Parathyroid adenoma (tissue), 2 donors: ENCODE results near the gene LGI4.

Source experiments
- H2AFZ ChIP-seq: fragments of 300-600 bp; sonication (generic); one replicate; pipeline ENCODE4 v1.7.0; 2017; ENCODE audit warnings: antibody characterized with exemption, mild to moderate bottlenecking
- H3K27ac ChIP-seq: fragments of 300-600 bp; sonication (generic); one replicate; pipeline ENCODE4 v1.7.0; 2017
- H3K27me3 ChIP-seq: fragments of 300-600 bp; sonication (generic); one replicate; pipeline ENCODE4 v1.7.0; 2017; ENCODE audit warnings: low read length; ENCODE audit not compliant: control insufficient read depth, insufficient read depth
- H3K36me3 ChIP-seq: fragments of 300-600 bp; sonication (generic); one replicate; pipeline ENCODE4 v1.7.0; 2017; ENCODE audit warnings: low read length; ENCODE audit not compliant: control insufficient read depth, insufficient read depth
- H3K4me1 ChIP-seq: fragments of 300-600 bp; sonication (generic); one replicate; pipeline ENCODE4 v1.7.0; 2017; ENCODE audit warnings: control low read depth
- H3K4me2 ChIP-seq: fragments of 300-600 bp; sonication (generic); one replicate; pipeline ENCODE4 v1.7.0; 2017; ENCODE audit warnings: low read length
- H3K4me3 ChIP-seq: fragments of 300-600 bp; sonication (generic); one replicate; pipeline ENCODE4 v1.7.0; 2017; ENCODE audit warnings: low read depth, low read length
- H3K79me2 ChIP-seq: fragments of 300-600 bp; sonication (generic); one replicate; pipeline ENCODE4 v1.7.0; 2017; ENCODE audit warnings: control low read depth
- H3K9ac ChIP-seq: fragments of 300-600 bp; sonication (generic); one replicate; pipeline ENCODE4 v1.7.0; 2017; ENCODE audit warnings: mild to moderate bottlenecking
- H3K9me3 ChIP-seq: fragments of 300-600 bp; sonication (generic); one replicate; pipeline ENCODE4 v1.7.0; 2017; ENCODE audit warnings: low read length; ENCODE audit not compliant: control insufficient read depth
- CTCF ChIP-seq: fragments of 300-600 bp; sonication (generic); IDR thresholded peaks from one replicate; pipeline ENCODE4 v1.7.0; 2017; ENCODE audit warnings: antibody characterized with exemption, mild to moderate bottlenecking
- donor health status: primary hyperparathyroidism.

Gene LGI4

DNA sequence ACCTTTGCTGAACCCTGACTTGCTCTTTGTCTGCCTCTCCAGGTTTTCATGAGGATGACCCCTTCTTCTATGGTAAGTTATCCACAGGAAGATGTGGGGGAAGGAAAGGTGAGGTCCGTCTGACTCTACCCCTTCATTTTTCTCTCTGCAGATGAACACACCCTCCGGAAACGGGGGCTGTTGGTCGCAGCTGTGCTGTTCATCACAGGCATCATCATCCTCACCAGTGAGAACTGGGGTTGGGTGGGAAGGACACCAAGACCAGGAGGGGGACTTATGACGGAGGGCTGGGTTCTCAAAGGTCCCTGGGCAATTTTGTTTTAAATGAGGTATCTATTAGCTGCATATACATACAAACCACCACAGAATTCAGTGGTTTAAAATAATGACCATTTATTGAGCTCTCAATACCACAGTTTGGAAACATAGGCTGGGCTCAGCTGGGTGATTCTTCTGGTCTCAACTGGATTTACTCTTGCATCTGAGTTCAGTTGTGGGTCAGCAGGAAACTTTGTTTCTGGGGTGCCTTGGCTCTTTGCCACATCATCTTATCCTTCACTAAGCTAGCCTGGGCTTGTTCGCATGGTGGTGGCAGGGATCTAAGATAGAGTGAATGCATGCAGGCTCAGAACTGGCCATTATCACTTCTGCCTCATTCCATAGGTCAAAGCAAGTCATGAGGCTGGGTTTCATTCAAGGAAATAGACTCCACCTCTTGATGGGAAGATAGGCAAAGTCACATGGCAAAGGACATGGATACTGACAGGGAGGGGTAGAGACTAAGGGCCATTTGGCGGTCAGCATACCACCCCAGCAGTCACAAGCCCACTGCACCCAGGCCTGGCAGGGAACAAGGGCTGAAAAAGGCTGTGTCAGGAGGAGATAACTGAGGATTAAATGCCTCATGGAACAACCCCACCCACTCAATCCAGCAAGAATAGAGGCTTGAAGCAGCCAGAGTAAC, 31.5 kb upstream of the LGI4 start:
- Histone ChIP-seq H3K27me3 (no peaks in the 10 kb centered on the region), H3K9me3 (no peaks in the 10 kb centered on the region), H3K36me3 (no peaks in the 10 kb centered on the region), H3K4me1 (no peaks in the 10 kb centered on the region), H3K79me2 (no peaks in the 10 kb centered on the region), H3K27ac (no peak overlapping the region), H3K9ac (no peak overlapping the region), H3K4me2 (no peak overlapping the region), H3K4me3 (no peak overlapping the region), H2AFZ (no peak overlapping the region)
- TF ChIP-seq CTCF, result no peak

- H3K27ac ChIP-seq, result no peak overlapping the region
- no peak overlapping the region for H3K4me2 ChIP-seq
- H3K4me1 ChIP-seq, result no peaks in the 10 kb centered on the region
- no peak overlapping the region for H2AFZ ChIP-seq
- no peaks in the 10 kb centered on the region for H3K36me3 ChIP-seq
- H3K9ac ChIP-seq, result no peak overlapping the region
- H3K4me3 ChIP-seq, result no peak overlapping the region
- H3K79me2 ChIP-seq, result no peaks in the 10 kb centered on the region
- H3K9me3 ChIP-seq, result no peaks in the 10 kb centered on the region
- TF ChIP-seq CTCF, result no peak
- no peaks in the 10 kb centered on the region for H3K27me3 ChIP-seq
These were observed 30.6 kb upstream of the LGI4 start for GRCh38 chr19:35165200-35166058.

- no peaks in the 10 kb centered on the region for H3K4me1 ChIP-seq
- H3K79me2 ChIP-seq, result no peaks in the 10 kb centered on the region
- no peak overlapping the region for H3K4me3 ChIP-seq
- H3K36me3 ChIP-seq, result no peaks in the 10 kb centered on the region
- no peak overlapping the region for H2AFZ ChIP-seq
- no peak overlapping the region for H3K9ac ChIP-seq
- H3K27me3 ChIP-seq, result no peaks in the 10 kb centered on the region
- no peak overlapping the region for H3K27ac ChIP-seq
- no peak for TF ChIP-seq CTCF
- H3K4me2 ChIP-seq, result no peak overlapping the region
- H3K9me3 ChIP-seq, result no peaks in the 10 kb centered on the region
These were observed 29.6 kb upstream of the LGI4 start for GRCh38 chr19:35164418-35164817.

DNA sequence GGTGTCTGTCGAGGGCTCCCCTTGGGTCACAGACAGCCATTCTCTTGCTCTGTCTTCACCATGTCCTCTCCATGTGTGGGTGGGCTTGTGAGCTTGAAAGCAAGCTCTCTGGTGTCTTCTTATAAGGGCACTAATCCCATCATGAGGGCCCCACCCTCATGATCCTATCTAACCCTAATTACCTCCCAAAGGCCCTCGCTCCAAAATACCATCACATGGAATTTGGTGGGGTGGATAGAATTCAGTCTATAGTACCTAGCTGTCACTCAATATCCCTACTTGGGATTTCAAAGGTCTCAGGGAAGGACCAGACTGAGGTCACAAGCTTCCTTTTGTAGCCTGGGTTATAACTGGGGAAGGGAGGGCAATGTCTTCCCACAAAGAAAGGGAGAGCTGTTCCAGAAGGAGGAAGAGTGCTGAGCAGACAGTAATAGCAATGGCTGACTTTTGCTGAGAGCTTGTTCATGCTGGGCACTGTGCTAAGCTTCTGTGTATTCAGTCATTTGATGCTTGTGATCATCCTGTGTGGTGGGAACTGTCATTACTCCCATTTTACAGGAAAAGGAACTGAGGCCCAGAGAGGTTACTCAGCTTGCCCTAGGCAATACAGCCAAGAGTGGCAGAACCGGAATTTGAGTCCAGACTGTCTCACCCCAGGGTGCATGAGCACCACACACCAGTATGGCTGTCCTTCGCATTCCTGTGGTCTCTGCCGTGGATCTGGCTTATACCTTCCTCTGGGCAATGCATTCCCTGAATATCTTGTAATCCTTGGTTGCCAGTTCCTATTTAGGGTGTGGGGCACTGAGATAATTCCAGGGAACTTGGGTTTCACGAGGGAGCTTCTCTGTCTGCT, 27.8 kb upstream of the LGI4 start:
- Histone ChIP-seq H3K4me2 (no peak overlapping the region), H3K27ac (no peak overlapping the region), H3K27me3 (no peaks in the 10 kb centered on the region), H3K36me3 (no peaks in the 10 kb centered on the region), H3K79me2 (no peaks in the 10 kb centered on the region), H2AFZ (no peak overlapping the region), H3K4me1 (no peaks in the 10 kb centered on the region), H3K9me3 (no peaks in the 10 kb centered on the region), H3K4me3 (no peak overlapping the region), H3K9ac (no peak overlapping the region)
- TF ChIP-seq CTCF, result no peak
